ENCODE results near the gene SH3TC1.

GRCh38 chr4:8174970-8175369 is 24.1 kb upstream of the SH3TC1 start:
- TF ChIP-seq CTCF (IDR thresholded peaks at IDR 0.05; ENCODE audit: low read depth, low read length, poor library complexity, severe bottlenecking) (no peak), EZH2phosphoT487 (IDR thresholded peaks at IDR 0.05; ENCODE audit: borderline replicate concordance, low read length) (no peak)
